ENCODE measurements around the gene DEFB114.

The DEFB114 gene

GRCh38 chr6:50003139-50003538, 39.2 kb upstream of the DEFB114 start (continued):
- TF ChIP-seq INSM2 (tag by site-specific recombination; IDR thresholded peaks at IDR 0.05) (no peak), ZNF155 (tag by site-specific recombination; IDR thresholded peaks at IDR 0.05) (no peak), FEZF1 (tag by site-specific recombination; IDR thresholded peaks at IDR 0.05) (no peak), ATF2 (tag by site-specific recombination; IDR thresholded peaks at IDR 0.05; ENCODE audit: low read depth) (no peak), ZBTB44 (tag by site-specific recombination; IDR thresholded peaks at IDR 0.05) (no peak), ZBTB10 (tag by site-specific recombination; IDR thresholded peaks at IDR 0.05) (no peak)

GRCh38 chr6:49995278-49995677, 31.3 kb upstream of the DEFB114 start:
- ChIA-PET CTCF (no interaction called here), POLR2A (no interaction called here)
- no peaks in the 10 kb centered on the region for H3K4me1 ChIP-seq (ENCODE audit: control insufficient read depth, insufficient read depth, low read length)
- H3K36me3 ChIP-seq (ENCODE audit: control insufficient read depth in 2 of 2, insufficient read depth in 1 of 2, low read length in 2 of 2) = no peaks in the 10 kb centered on the region
- H3K4me3 ChIP-seq (ENCODE audit: low read depth, low read length) = no peak overlapping the region
- H3K9me3 ChIP-seq (ENCODE audit: control insufficient read depth, insufficient read depth, low read depth, low read length) = no peaks in the 10 kb centered on the region
- no peak overlapping the region for H3K27ac ChIP-seq (ENCODE audit: extremely low read depth, low read depth, low read length)
- TF ChIP-seq ZXDB (tag by site-specific recombination; IDR thresholded peaks at IDR 0.05) = no peak
- TF ChIP-seq ZNF350 (tag by site-specific recombination; IDR thresholded peaks at IDR 0.05) = no peak
- no peak for TF ChIP-seq PRDM6 (tag by site-specific recombination; IDR thresholded peaks at IDR 0.05)
- TF ChIP-seq ZBTB20 (tag by site-specific recombination; IDR thresholded peaks at IDR 0.05) = no peak
- no peak for TF ChIP-seq ZNF169 (tag by site-specific recombination; IDR thresholded peaks at IDR 0.05)
- no peak for TF ChIP-seq ZNF354C (tag by site-specific recombination; IDR thresholded peaks at IDR 0.05; ENCODE audit: borderline replicate concordance, low read depth)
- no peak for TF ChIP-seq ZNF280C (tag by site-specific recombination; IDR thresholded peaks at IDR 0.05)
- TF ChIP-seq REST (tag by site-specific recombination; IDR thresholded peaks at IDR 0.05) = no peak
- TF ChIP-seq ZNF530 (tag by site-specific recombination; IDR thresholded peaks at IDR 0.05; ENCODE audit: low read depth) = no peak
- no peak for TF ChIP-seq ZSCAN16 (tag by site-specific recombination; IDR thresholded peaks at IDR 0.05)
- TF ChIP-seq GLI4 (tag by site-specific recombination; IDR thresholded peaks at IDR 0.05) = no peak
- TF ChIP-seq REPIN1 (tag by site-specific recombination; IDR thresholded peaks at IDR 0.05; ENCODE audit: low read depth) = no peak
- TF ChIP-seq ZNF274 (IDR thresholded peaks at IDR 0.05; ENCODE audit: low read length) = no peak
- no peak for TF ChIP-seq ZNF274 (tag by site-specific recombination; IDR thresholded peaks at IDR 0.05; ENCODE audit: borderline replicate concordance)
- TF ChIP-seq ZNF174 (tag by site-specific recombination; IDR thresholded peaks at IDR 0.05) = no peak
- TF ChIP-seq ZNF654 (tag by site-specific recombination; IDR thresholded peaks at IDR 0.05; ENCODE audit: low read depth) = no peak
